Neuronal stem cell (in vitro differentiated cells): ENCODE results near the gene FAM169A.
"Not testable (repeated sequence)": the region's sequence is repeated elsewhere in the genome, so short reads cannot be mapped to it uniquely, and the experiment has no call there.

Source experiments
- DNase-seq: peaks from one replicate; pipeline ENCODE4 v3.0.0-alpha.2; 2013; ENCODE audit warnings: low spot score
- H2AFZ ChIP-seq: one replicate; pipeline ENCODE4 v1.6.1; 2013; ENCODE audit warnings: mild to moderate bottlenecking, low read length, inconsistent platforms
- H2AK5ac ChIP-seq: 2 replicates; pipeline ENCODE4 v1.6.1; 2013; ENCODE audit warnings: low read depth, mild to moderate bottlenecking, inconsistent platforms, low read length, moderate library complexity, mixed read lengths
- H2BK120ac ChIP-seq: 2 replicates; pipeline ENCODE4 v1.6.1; 2013; ENCODE audit warnings: low read depth, mild to moderate bottlenecking, inconsistent platforms, low read length, moderate library complexity, mixed read lengths
- H2BK12ac ChIP-seq: one replicate; pipeline ENCODE4 v1.6.1; 2013; ENCODE audit warnings: low read length, inconsistent platforms
- H2BK15ac ChIP-seq: 2 replicates; pipeline ENCODE4 v1.6.1; 2013; ENCODE audit warnings: mild to moderate bottlenecking, low read length, inconsistent platforms, mixed read lengths
- H2BK5ac ChIP-seq: one replicate; pipeline ENCODE4 v1.6.1; 2013; ENCODE audit warnings: inconsistent platforms, mild to moderate bottlenecking, low read length, moderate library complexity
- H3K14ac ChIP-seq: one replicate; pipeline ENCODE4 v1.6.1; 2013; ENCODE audit warnings: low read length, inconsistent platforms
- H3K18ac ChIP-seq: 2 replicates; pipeline ENCODE4 v1.6.1; 2013; ENCODE audit warnings: low read length, inconsistent platforms
- H3K23ac ChIP-seq: 2 replicates; pipeline ENCODE4 v1.6.1; 2013; ENCODE audit warnings: low read depth, mild to moderate bottlenecking, mixed read lengths, low read length, inconsistent platforms; ENCODE audit not compliant: poor library complexity
- H3K27ac ChIP-seq: replicated peaks from 3 replicates; pipeline ENCODE4 v1.5.1; 2013; ENCODE audit warnings: low read length, inconsistent platforms
- H3K27me3 ChIP-seq, 3 experiments: 2 replicates each; pipeline ENCODE4 v1.6.1; 2013; ENCODE audit warnings: low read length in 3 of 3, mild to moderate bottlenecking in 2 of 3, inconsistent platforms in 1 of 3, low read depth in 1 of 3, mixed read lengths in 1 of 3, moderate library complexity in 1 of 3; ENCODE audit not compliant: control insufficient read depth in 3 of 3, insufficient read depth in 3 of 3
- H3K36me3 ChIP-seq, 2 donors: replicated peaks in 1 of 2; 2 replicates each; pipeline ENCODE4 v1.6.1; 2013; ENCODE audit warnings: low read length in 2 of 2; ENCODE audit not compliant: control insufficient read depth in 2 of 2, insufficient read depth in 2 of 2
- H3K4ac ChIP-seq: 2 replicates; pipeline ENCODE4 v1.6.1; 2013; ENCODE audit warnings: inconsistent platforms, mild to moderate bottlenecking, low read length, moderate library complexity
- H3K4me1 ChIP-seq, 2 donors: 1 replicate in 1 of 2; 2 replicates in 1 of 2; pipeline ENCODE4 v1.6.1; 2013; ENCODE audit warnings: low read length in 2 of 2, low read depth in 1 of 2; ENCODE audit not compliant: control insufficient read depth in 2 of 2, insufficient read depth in 1 of 2
- H3K4me2 ChIP-seq: one replicate; pipeline ENCODE4 v1.6.1; 2013; ENCODE audit warnings: mild to moderate bottlenecking, low read length, inconsistent platforms; ENCODE audit not compliant: insufficient read depth, poor library complexity, severe bottlenecking
- H3K4me3 ChIP-seq, 2 donors: 2 replicates each; pipeline ENCODE4 v1.5.1; 2013; ENCODE audit warnings: low read length in 2 of 2, mild to moderate bottlenecking in 2 of 2, inconsistent platforms in 1 of 2, moderate library complexity in 1 of 2
- H3K79me1 ChIP-seq: one replicate; pipeline ENCODE4 v1.6.1; 2013; ENCODE audit warnings: low read depth, mild to moderate bottlenecking, inconsistent platforms, low read length, moderate library complexity
- H3K9ac ChIP-seq: one replicate; pipeline ENCODE4 v1.6.1; 2013; ENCODE audit warnings: mild to moderate bottlenecking, low read depth, low read length, inconsistent platforms; ENCODE audit not compliant: poor library complexity
- H3K9me3 ChIP-seq, 2 donors: replicated peaks in 1 of 2; 2 replicates each; pipeline versions ENCODE3 to v1.6.1; 2013; ENCODE audit warnings: low read length in 2 of 2, mild to moderate bottlenecking in 2 of 2, inconsistent platforms in 1 of 2, low read depth in 1 of 2, mixed read lengths in 1 of 2, moderate library complexity in 1 of 2; ENCODE audit not compliant: control insufficient read depth in 2 of 2, insufficient read depth in 1 of 2
- H4K8ac ChIP-seq: one replicate; pipeline ENCODE4 v1.6.1; 2013; ENCODE audit warnings: low read depth, mild to moderate bottlenecking, inconsistent platforms, low read length, moderate library complexity
- H4K91ac ChIP-seq: one replicate; pipeline ENCODE4 v1.6.1; 2013; ENCODE audit warnings: low read length, low read depth, mild to moderate bottlenecking, inconsistent platforms; ENCODE audit not compliant: poor library complexity
- WGBS, 2 donors: extraction: QIAGEN DNeasy Blood & Tissue Kit; methylation state at CpG; one replicate each; pipeline ENCODE4 v1.1.7; 2013; ENCODE audit warnings: missing lambda C conversion rate in 2 of 2, mixed read lengths in 1 of 2; ENCODE audit not compliant: insufficient read length in 2 of 2, insufficient replicate concordance in 1 of 2; ENCODE audit errors: extremely low coverage in 2 of 2; 5-methylcytosine and 5-hydroxymethylcytosine counted together

Gene FAM169A

DNA sequence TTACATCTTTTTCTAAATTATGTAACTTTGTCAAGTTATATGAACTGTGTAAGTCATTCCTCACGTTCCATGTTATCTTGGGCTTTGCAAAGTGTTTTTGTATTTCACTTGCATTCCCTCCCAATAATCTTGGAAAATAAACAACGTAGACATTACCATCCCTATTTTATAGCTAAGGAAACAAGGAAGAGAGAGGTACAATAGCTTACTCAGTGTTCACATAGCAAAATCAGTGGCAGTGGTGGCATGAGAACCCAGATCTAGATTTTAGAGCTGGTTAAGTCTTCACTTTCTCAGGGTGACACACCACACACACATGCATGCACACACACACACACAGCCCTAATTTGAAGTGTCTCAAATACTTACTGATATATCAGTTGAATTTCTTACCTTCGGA is 65.0 kb downstream of the FAM169A start:
- Histone ChIP-seq H3K4me3 (no peak overlapping the region), H2AK5ac (no peak overlapping the region), H4K8ac (no peak overlapping the region), H3K36me3 (peaks cover 4 to 57% of the 10 kb centered on the region in 2 donors), H2BK5ac (no peak overlapping the region), H3K79me1 (no peaks in the 10 kb centered on the region), H3K18ac (no peak overlapping the region), H2BK15ac (no peak overlapping the region), H2AFZ (no peak overlapping the region), H3K9ac (no peak overlapping the region), H3K4ac (no peak overlapping the region), H4K91ac (no peak overlapping the region), H3K23ac (no peak overlapping the region), H3K27me3 (no peaks in the 10 kb centered on the region), H3K27ac (no peak overlapping the region), H3K14ac (no peak overlapping the region), H3K4me1 (no peaks in the 10 kb centered on the region), H2BK12ac (no peak overlapping the region), H2BK120ac (no peak overlapping the region), H3K4me2 (no peak overlapping the region), H3K9me3 (no peaks in the 10 kb centered on the region)
- no CpG with 5 or more reads among the region's 3 CpGs for WGBS, 2 donors
- DNase-seq: no peak

DNA sequence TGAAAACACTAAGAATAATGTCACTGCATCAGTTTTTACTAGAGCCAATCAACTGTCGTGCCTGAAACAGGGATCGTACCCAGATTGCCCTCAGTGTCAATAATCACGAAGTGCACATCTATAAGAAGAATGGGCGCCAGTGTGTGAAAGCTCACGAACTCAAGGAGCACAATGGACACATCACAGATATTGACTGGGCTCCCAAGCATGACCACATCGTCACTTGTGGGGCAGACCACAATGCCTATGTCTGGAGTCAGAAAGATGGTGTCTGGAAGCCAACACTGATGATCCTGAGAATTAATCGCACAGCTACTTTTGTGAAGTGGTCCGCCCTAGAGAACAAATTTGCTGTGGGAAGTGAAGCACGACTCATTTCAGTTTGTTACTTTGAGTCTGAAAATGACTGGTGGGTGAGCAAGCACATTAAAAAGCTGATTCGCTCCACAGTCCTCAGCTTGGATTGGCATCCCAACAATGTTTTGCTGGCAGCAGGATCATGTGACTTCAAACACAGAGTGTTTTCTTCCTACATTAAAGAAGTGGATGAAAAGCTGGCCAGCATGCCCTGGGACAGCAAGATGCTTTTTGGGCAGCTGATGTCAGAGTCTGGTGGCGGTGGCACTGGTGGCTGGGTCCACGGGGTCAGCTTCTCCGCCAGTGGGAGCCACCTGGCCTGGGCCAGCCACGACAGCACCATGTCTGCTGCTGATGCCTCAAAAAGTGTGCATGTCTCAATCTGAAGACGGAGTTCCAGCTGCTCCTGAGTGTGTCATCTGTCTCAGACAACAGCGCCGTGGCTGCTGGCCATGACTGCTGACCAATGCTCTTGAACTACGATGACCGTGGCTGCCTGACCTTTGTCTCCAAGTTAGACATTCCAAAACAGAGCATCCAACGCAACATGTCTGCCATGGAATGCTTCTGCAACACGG is 66.9 kb downstream of the FAM169A start:
- H2BK12ac ChIP-seq: no peak overlapping the region
- no peak overlapping the region for H3K4me3 ChIP-seq
- H2BK5ac ChIP-seq: no peak overlapping the region
- H2AFZ ChIP-seq: no peak overlapping the region
- H3K14ac ChIP-seq: no peak overlapping the region
- no peak overlapping the region for H3K4me2 ChIP-seq
- no peak for DNase-seq
- no peaks in the 10 kb centered on the region for H3K27me3 ChIP-seq
- no peak overlapping the region for H2BK120ac ChIP-seq
- WGBS, 2 donors: no CpG with 5 or more reads among the region's 21 CpGs
- no peak overlapping the region for H3K9ac ChIP-seq
- H3K27ac ChIP-seq: no peak overlapping the region
- no peak overlapping the region for H3K4ac ChIP-seq
- H3K4me1 ChIP-seq: no peaks in the 10 kb centered on the region
- H2AK5ac ChIP-seq: no peak overlapping the region
- H2BK15ac ChIP-seq: no peak overlapping the region
- no peak overlapping the region for H4K91ac ChIP-seq
- H3K36me3 ChIP-seq: peaks cover 6 to 62% of the 10 kb centered on the region in 2 donors
- H3K9me3 ChIP-seq: no peaks in the 10 kb centered on the region
- no peak overlapping the region for H3K18ac ChIP-seq
- no peak overlapping the region for H4K8ac ChIP-seq
- no peaks in the 10 kb centered on the region for H3K79me1 ChIP-seq
- no peak overlapping the region for H3K23ac ChIP-seq

DNA sequence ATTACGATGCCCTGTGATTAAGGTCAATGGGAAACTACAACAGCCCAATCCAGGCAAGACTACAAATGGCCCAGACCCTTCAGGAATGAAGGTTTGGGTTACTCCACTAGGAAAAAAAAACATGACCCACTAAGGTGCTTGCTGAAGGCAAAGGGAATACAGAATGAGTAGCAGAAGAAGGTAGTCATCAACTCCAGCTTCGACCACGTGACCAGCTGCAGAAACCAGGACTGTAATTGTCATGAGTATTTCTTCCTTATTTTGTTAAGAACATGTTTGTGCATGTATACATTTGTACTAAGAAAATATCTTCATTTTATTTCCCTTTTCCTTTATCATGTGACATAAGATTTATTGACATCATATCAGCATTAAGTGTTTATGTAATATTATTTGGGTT is 74.5 kb downstream of the FAM169A start:
- not testable (repeated sequence) for H2AFZ ChIP-seq, H3K4me1 ChIP-seq, H3K9ac ChIP-seq, H3K79me1 ChIP-seq, H3K4me2 ChIP-seq, H3K27ac ChIP-seq, H2BK12ac ChIP-seq, H2BK120ac ChIP-seq, H3K9me3 ChIP-seq, H3K4ac ChIP-seq, H2AK5ac ChIP-seq, H3K18ac ChIP-seq, H2BK15ac ChIP-seq, H3K4me3 ChIP-seq, DNase-seq, H4K8ac ChIP-seq, H3K23ac ChIP-seq, H3K27me3 ChIP-seq, H2BK5ac ChIP-seq, H4K91ac ChIP-seq, H3K14ac ChIP-seq
- peaks cover 14 to 64% of the 10 kb centered on the region in 2 donors for H3K36me3 ChIP-seq
- no CpG with 5 or more reads among the region's 3 CpGs for WGBS, 2 donors

DNA sequence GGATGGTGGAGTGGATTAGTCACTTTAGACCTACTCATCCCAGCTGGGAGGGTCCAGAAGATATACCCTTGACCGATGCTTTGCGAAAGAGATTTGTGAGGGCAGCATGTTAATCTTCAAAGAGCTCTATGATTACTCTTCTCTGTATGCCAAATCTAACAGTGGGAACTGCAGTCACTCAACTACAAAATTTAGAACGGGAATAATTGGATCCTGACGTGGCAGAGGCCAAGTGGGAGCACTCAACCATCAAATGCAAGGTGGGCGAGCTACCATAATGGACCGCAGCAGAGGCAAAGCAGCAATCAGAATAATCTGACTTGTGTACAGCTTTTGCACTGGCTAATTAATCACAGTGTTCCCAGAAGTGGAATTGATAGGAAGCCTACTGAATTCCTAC is 78.8 kb downstream of the FAM169A start:
- no peak overlapping the region for H2AK5ac ChIP-seq
- H3K79me1 ChIP-seq: no peaks in the 10 kb centered on the region
- H2BK120ac ChIP-seq: no peak overlapping the region
- H3K4me3 ChIP-seq: no peak overlapping the region
- H3K4me1 ChIP-seq: no peaks in the 10 kb centered on the region
- H2BK15ac ChIP-seq: no peak overlapping the region
- H3K18ac ChIP-seq: no peak overlapping the region
- H3K4ac ChIP-seq: no peak overlapping the region
- no peak overlapping the region for H2AFZ ChIP-seq
- no peak overlapping the region for H4K91ac ChIP-seq
- H3K9me3 ChIP-seq: peaks cover 0 to 8% of the 10 kb centered on the region in 2 donors
- H3K27me3 ChIP-seq: no peaks in the 10 kb centered on the region
- no peak for DNase-seq
- H3K9ac ChIP-seq: no peak overlapping the region
- H3K14ac ChIP-seq: no peak overlapping the region
- peaks cover 12 to 45% of the 10 kb centered on the region in 2 donors for H3K36me3 ChIP-seq
- no peak overlapping the region for H2BK5ac ChIP-seq
- H3K27ac ChIP-seq: no peak overlapping the region
- no peak overlapping the region for H4K8ac ChIP-seq
- H3K4me2 ChIP-seq: no peak overlapping the region
- H3K23ac ChIP-seq: no peak overlapping the region
- no peak overlapping the region for H2BK12ac ChIP-seq
- no CpG with 5 or more reads among the region's 6 CpGs for WGBS, 2 donors
